COLO668 (cell line): ENCODE results near the gene RBM44.

ENCODE experiments used
- DNase-seq: peaks from one replicate; lab custom pipeline; 2025; ENCODE audit not compliant: unreplicated experiment; lab: John Stamatoyannopoulos, UW

RBM44 gene

GRCh38 chr2:237870754-237871651, 72.4 kb downstream of the RBM44 start:
- no peak for DNase-seq

- no peak for DNase-seq
These were observed 73.8 kb downstream of the RBM44 start for GRCh38 chr2:237872178-237872887.

- DNase-seq, result no peak
These were observed 74.8 kb downstream of the RBM44 start for GRCh38 chr2:237873421-237873831.

GRCh38 chr2:237873897-237874551, 75.4 kb downstream of the RBM44 start:
- no peak for DNase-seq

GRCh38 chr2:237874585-237875161, 76.1 kb downstream of the RBM44 start:
- no peak for DNase-seq

- DNase-seq, result peak; percentile 78
These were observed 76.9 kb downstream of the RBM44 start for GRCh38 chr2:237875256-237876060.

GRCh38 chr2:237876061-237876526, 77.5 kb downstream of the RBM44 start:
- DNase-seq, result no peak

- no peak for DNase-seq
These were observed 78.0 kb downstream of the RBM44 start for GRCh38 chr2:237876532-237876931.

- no peak for DNase-seq
These were observed 78.4 kb downstream of the RBM44 start for GRCh38 chr2:237876951-237877491.

- no peak for DNase-seq
These were observed 79.2 kb downstream of the RBM44 start for GRCh38 chr2:237877576-237878307.

- DNase-seq, result no peak
These were observed 79.9 kb downstream of the RBM44 start for GRCh38 chr2:237878321-237879057.

- no peak for DNase-seq
These were observed 80.5 kb downstream of the RBM44 start for GRCh38 chr2:237879058-237879430.

GRCh38 chr2:237879991-237880560, 81.5 kb downstream of the RBM44 start:
- no peak for DNase-seq

- no peak for DNase-seq
These were observed 84.2 kb downstream of the RBM44 start for GRCh38 chr2:237882510-237883481.

GRCh38 chr2:237883951-237884446, 85.4 kb downstream of the RBM44 start:
- no peak for DNase-seq

GRCh38 chr2:237884681-237885080, 86.1 kb downstream of the RBM44 start:
- no peak for DNase-seq
